Spleen (tissue), 11 donors: Measurements from ENCODE around the gene FAM216B. TPM values are rescaled to one million over a fixed set of nuclear protein-coding genes. Genes with fewer than 3 reads are reported as not detected.

ENCODE experiments used
- DNase-seq: peaks from one replicate; pipeline ENCODE4 v3.0.0-alpha.2; 2020
- H3K27ac ChIP-seq, 8 donors: fragments of 200-600 bp; sonication (generic) in 7 of 8; 1 replicate in 4 of 8; 2 replicates in 4 of 8; pipeline versions ENCODE4 v1.5.0 to v1.8.0; 2016 to 2021; ENCODE audit warnings: inconsistent platforms in 4 of 8, mild to moderate bottlenecking in 4 of 8, moderate library complexity in 1 of 8
- H3K27me3 ChIP-seq, 7 donors: fragments of 200-600 bp; sonication (generic) in 6 of 7; replicated peaks in 1 of 7; 1 replicate in 4 of 7; 2 replicates in 3 of 7; pipeline versions ENCODE4 v1.5.0 to v1.8.0; 2016 to 2021; ENCODE audit warnings: inconsistent platforms in 3 of 7, mild to moderate bottlenecking in 1 of 7
- H3K36me3 ChIP-seq, 6 donors: fragments of 200-600 bp; sonication (generic) in 5 of 6; 1 replicate in 4 of 6; 2 replicates in 2 of 6; pipeline versions ENCODE4 v1.5.0 to v1.8.0; 2016 to 2021; ENCODE audit warnings: inconsistent platforms in 2 of 6
- H3K4me1 ChIP-seq, 6 donors: fragments of 200-600 bp; sonication (generic) in 5 of 6; 1 replicate in 3 of 6; 2 replicates in 3 of 6; pipeline versions ENCODE4 v1.5.0 to v1.8.0; 2016 to 2021; ENCODE audit warnings: inconsistent platforms in 3 of 6
- H3K4me3 ChIP-seq, 8 donors: fragments of 200-600 bp; sonication (generic) in 7 of 8; 1 replicate in 4 of 8; 2 replicates in 4 of 8; pipeline versions ENCODE4 v1.5.0 to v1.8.0; 2016 to 2021; ENCODE audit warnings: inconsistent platforms in 4 of 8, mild to moderate bottlenecking in 4 of 8, moderate library complexity in 2 of 8
- H3K9me3 ChIP-seq, 8 donors: fragments of 200-600 bp; sonication (generic) in 7 of 8; 1 replicate in 4 of 8; 2 replicates in 4 of 8; pipeline versions ENCODE4 v1.5.0 to v1.8.0; 2016 to 2021; ENCODE audit warnings: inconsistent platforms in 4 of 8
- POLR2A ChIP-seq, 3 donors: fragments of 450-650 bp; IDR thresholded peaks; one replicate each; pipeline ENCODE4 v1.5.1; 2017; ENCODE audit warnings: antibody characterized with exemption in 3 of 3, mild to moderate bottlenecking in 1 of 3
- POLR2AphosphoS5 ChIP-seq, 3 donors: sonication (generic); formaldehyde crosslinking; IDR thresholded peaks; one replicate each; pipeline ENCODE4 v1.5.1; 2017; ENCODE audit warnings: antibody characterized with exemption in 3 of 3
- WGBS, 5 donors: extraction: QIAGEN DNeasy Blood & Tissue Kit in 3 of 5; methylation state at CpG; one replicate each; pipeline versions ENCODE4 v1.1.5 to v1.1.7; 2013 to 2018; 5-methylcytosine and 5-hydroxymethylcytosine counted together
- intact Hi-C: fragments of 100-400 bp; cut with DNase I; formaldehyde crosslinking; loops from one replicate; pipeline ENCODE4 v1.15.0; 2023; ENCODE audit warnings: low total_unique reads
- polyA plus RNA-seq, 3 donors: library from polyadenylated mRNA; stranded (reverse); fragments of 200-250 nt; gene quantifications; one replicate each; pipeline ENCODE4 v1.2.1, GENCODE V29; 2013
- total RNA-seq, 7 donors: library from RNA; depleted of rRNA in 3 of 7; stranded (reverse); fragments of >200 nt in 3 of 7; fragmentation: NEBNext Ultra II Directional in 4 of 7; extraction: Animal tissue kit (Norgen Biotek cat#: 25700) in 4 of 7; gene quantifications; one replicate each; pipeline versions ENCODE4 v1.1.0 to v1.2.1, GENCODE V29; 2016 to 2021
- TF ChIP-seq, protein P1 (sequence below), 11 experiments: fragments of 200-600 bp in 7 of 11; fragments of 450-650 bp in 4 of 11; sonication (generic) in 4 of 11; IDR thresholded peaks in 8 of 11; conservative IDR thresholded peaks in 3 of 11; 1 replicate in 7 of 11; 2 replicates in 4 of 11; pipeline versions ENCODE4 v1.4.0 to v1.8.0; 2016 to 2021; ENCODE audit warnings: antibody characterized with exemption in 11 of 11, inconsistent platforms in 4 of 11, mild to moderate bottlenecking in 1 of 11
- donor health status: healthy with polysubstance abuse.
- donor health status: DM: no; HTN: no; CAD: no; lungs with moderate emphysema.
- donor health status: DM: no; HTN: no; CAD: no.
- donor health status: Bipolar disorder and iron deficiency.
- donor health status: healthy.
- donor health status: DM: no; HTN: no; CAD: no.
- donor health status: DM: yes; HTN: yes; CAD: no.

FAM216B gene
- total and polyA plus RNA-seq, 10 donors = 0.04 to 0.16 (median 0.15) TPM; not detected in 7

GRCh38 chr13:42796747-42797356 lies 15.5 kb downstream of the FAM216B start:
- no peak for DNase-seq
- TF ChIP-seq, protein P1, sequence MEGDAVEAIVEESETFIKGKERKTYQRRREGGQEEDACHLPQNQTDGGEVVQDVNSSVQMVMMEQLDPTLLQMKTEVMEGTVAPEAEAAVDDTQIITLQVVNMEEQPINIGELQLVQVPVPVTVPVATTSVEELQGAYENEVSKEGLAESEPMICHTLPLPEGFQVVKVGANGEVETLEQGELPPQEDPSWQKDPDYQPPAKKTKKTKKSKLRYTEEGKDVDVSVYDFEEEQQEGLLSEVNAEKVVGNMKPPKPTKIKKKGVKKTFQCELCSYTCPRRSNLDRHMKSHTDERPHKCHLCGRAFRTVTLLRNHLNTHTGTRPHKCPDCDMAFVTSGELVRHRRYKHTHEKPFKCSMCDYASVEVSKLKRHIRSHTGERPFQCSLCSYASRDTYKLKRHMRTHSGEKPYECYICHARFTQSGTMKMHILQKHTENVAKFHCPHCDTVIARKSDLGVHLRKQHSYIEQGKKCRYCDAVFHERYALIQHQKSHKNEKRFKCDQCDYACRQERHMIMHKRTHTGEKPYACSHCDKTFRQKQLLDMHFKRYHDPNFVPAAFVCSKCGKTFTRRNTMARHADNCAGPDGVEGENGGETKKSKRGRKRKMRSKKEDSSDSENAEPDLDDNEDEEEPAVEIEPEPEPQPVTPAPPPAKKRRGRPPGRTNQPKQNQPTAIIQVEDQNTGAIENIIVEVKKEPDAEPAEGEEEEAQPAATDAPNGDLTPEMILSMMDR (IDR thresholded peaks at IDR 0.05 in 8 of 11, conservative IDR thresholded peaks at IDR 0.05 in 3 of 11) = no peak
- TF ChIP-seq POLR2A (IDR thresholded peaks at IDR 0.05) (no peak), POLR2AphosphoS5 (IDR thresholded peaks at IDR 0.05) (no peak)
- Histone ChIP-seq H3K4me3 (no peak overlapping the region), H3K27me3 (no peaks in the 10 kb centered on the region), H3K27ac (no peak overlapping the region), H3K4me1 (no peaks in the 10 kb centered on the region), H3K9me3 (peaks cover 0 to 2% (median 0%) of the 10 kb centered on the region in 8 donors), H3K36me3 (no peaks in the 10 kb centered on the region)
- intact Hi-C loops = no loop called here
- whole genome bisulfite sequencing, 5 donors = 74 to 92% (median 87%) methylated on average over 7 of the region's 7 CpGs

- Histone ChIP-seq H3K27ac (no peak overlapping the region), H3K9me3 (peaks cover 0 to 2% (median 0%) of the 10 kb centered on the region in 8 donors), H3K4me1 (no peaks in the 10 kb centered on the region), H3K4me3 (no peak overlapping the region), H3K36me3 (no peaks in the 10 kb centered on the region), H3K27me3 (no peaks in the 10 kb centered on the region)
- DNase-seq = no peak
- WGBS, 5 donors = 71 to 78% (median 74%) methylated on average over 6 of the region's 6 CpGs
- TF ChIP-seq POLR2AphosphoS5 (IDR thresholded peaks at IDR 0.05) (no peak), POLR2A (IDR thresholded peaks at IDR 0.05) (no peak)
- TF ChIP-seq, protein P1 (IDR thresholded peaks at IDR 0.05 in 8 of 11, conservative IDR thresholded peaks at IDR 0.05 in 3 of 11) = no peak
- intact Hi-C loops = no loop called here
Measured at GRCh38 chr13:42798118-42798517, 16.7 kb downstream of the FAM216B start.

- H3K9me3 ChIP-seq = no peaks in the 10 kb centered on the region
- TF ChIP-seq POLR2AphosphoS5 (IDR thresholded peaks at IDR 0.05) (no peak), POLR2A (IDR thresholded peaks at IDR 0.05) (no peak)
- TF ChIP-seq, protein P1 (IDR thresholded peaks at IDR 0.05 in 8 of 11, conservative IDR thresholded peaks at IDR 0.05 in 3 of 11) = no peak
- no peak overlapping the region for H3K27ac ChIP-seq
- WGBS, 5 donors = 68 to 75% (median 70%) methylated on average over 5 of the region's 5 CpGs
- H3K4me3 ChIP-seq = no peak overlapping the region
- no peak for DNase-seq
- no peaks in the 10 kb centered on the region for H3K4me1 ChIP-seq
- H3K36me3 ChIP-seq = no peaks in the 10 kb centered on the region
- no peaks in the 10 kb centered on the region for H3K27me3 ChIP-seq
- intact Hi-C loops = no loop called here
Measured at GRCh38 chr13:42800109-42800643, 18.8 kb downstream of the FAM216B start.

DNA sequence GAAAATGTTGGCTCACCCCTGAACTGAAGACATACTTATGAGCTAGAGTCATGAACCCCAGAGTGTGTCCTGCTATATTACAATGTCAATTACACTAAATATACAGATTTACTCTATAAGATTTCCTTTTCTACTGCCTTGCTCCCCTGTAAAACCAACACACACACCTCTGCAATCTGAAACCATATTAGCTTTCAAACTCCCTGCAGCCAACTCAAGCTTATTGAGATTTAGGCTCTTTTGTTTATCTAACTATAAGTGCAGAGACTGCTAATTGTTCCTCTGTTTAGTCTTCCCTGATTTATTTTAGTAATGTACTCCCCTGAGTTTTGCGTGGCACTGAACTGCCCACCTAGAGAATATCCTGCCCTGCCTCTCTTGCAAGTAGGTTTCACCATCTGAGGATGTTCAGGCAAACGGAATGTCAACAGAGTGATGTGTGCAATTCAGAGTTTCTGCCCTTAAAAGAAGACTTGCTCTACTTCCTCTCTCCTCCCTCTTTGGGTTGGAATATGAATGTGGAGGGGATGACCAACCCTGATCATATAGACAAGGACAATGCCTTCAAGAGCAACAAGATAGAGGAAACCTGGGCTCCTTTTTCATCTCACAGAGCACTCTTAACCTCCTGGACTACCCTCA lies 22.3 kb downstream of the FAM216B start:
- WGBS, 5 donors = 57 to 75% (median 65%) methylated on average over 2 of the region's 2 CpGs
- intact Hi-C loops = no loop called here
- Histone ChIP-seq H3K27ac (no peak overlapping the region), H3K4me1 (no peaks in the 10 kb centered on the region), H3K36me3 (no peaks in the 10 kb centered on the region), H3K9me3 (no peaks in the 10 kb centered on the region), H3K27me3 (no peaks in the 10 kb centered on the region), H3K4me3 (no peak overlapping the region)
- TF ChIP-seq, protein P1 (IDR thresholded peaks at IDR 0.05 in 8 of 11, conservative IDR thresholded peaks at IDR 0.05 in 3 of 11) = no peak
- TF ChIP-seq POLR2A (IDR thresholded peaks at IDR 0.05) (no peak), POLR2AphosphoS5 (IDR thresholded peaks at IDR 0.05) (no peak)
- DNase-seq = no peak
